ENCODE results near the gene MIB1.

Gene MIB1

GRCh38 chr18:21747268-21747667, 6.7 kb downstream of the MIB1 start:
- H3K36me3 ChIP-seq (ENCODE audit: insufficient read depth, low read length): no peaks in the 10 kb centered on the region
- no peak overlapping the region for H3K4me3 ChIP-seq (ENCODE audit: low read depth in 1 of 2, low read length in 2 of 2)
- no peaks in the 10 kb centered on the region for H3K27me3 ChIP-seq (ENCODE audit: control insufficient read depth in 1 of 2, insufficient read depth in 2 of 2, low read length in 2 of 2)
- no peak overlapping the region for H3K27ac ChIP-seq (ENCODE audit: low read depth, low read length)
- peaks cover 13% of the 10 kb centered on the region for H3K4me1 ChIP-seq (ENCODE audit: insufficient read depth, low read length)
- no peaks in the 10 kb centered on the region for H3K9me3 ChIP-seq (ENCODE audit: low read length)
- H3K9ac ChIP-seq (ENCODE audit: low read length): no peak overlapping the region

- Histone ChIP-seq H3K27ac (ENCODE audit: low read depth, low read length) (no peak overlapping the region), H3K9me3 (ENCODE audit: low read length) (no peaks in the 10 kb centered on the region), H3K4me1 (ENCODE audit: insufficient read depth, low read length) (peaks cover 6% of the 10 kb centered on the region), H3K27me3 (ENCODE audit: control insufficient read depth in 1 of 2, insufficient read depth in 2 of 2, low read length in 2 of 2) (no peaks in the 10 kb centered on the region), H3K4me3 (ENCODE audit: low read depth in 1 of 2, low read length in 2 of 2) (no peak overlapping the region), H3K36me3 (ENCODE audit: insufficient read depth, low read length) (no peaks in the 10 kb centered on the region), H3K9ac (ENCODE audit: low read length) (no peak overlapping the region)
Observed at GRCh38 chr18:21747764-21748693, 7.4 kb downstream of the MIB1 start.

GRCh38 chr18:21757833-21758232, 17.2 kb downstream of the MIB1 start:
- Histone ChIP-seq H3K27me3 (ENCODE audit: control insufficient read depth in 1 of 2, insufficient read depth in 2 of 2, low read length in 2 of 2) (no peaks in the 10 kb centered on the region), H3K9ac (ENCODE audit: low read length) (no peak overlapping the region), H3K4me1 (ENCODE audit: insufficient read depth, low read length) (peaks cover 6% of the 10 kb centered on the region), H3K36me3 (ENCODE audit: insufficient read depth, low read length) (no peaks in the 10 kb centered on the region), H3K4me3 (ENCODE audit: low read depth in 1 of 2, low read length in 2 of 2) (no peak overlapping the region), H3K27ac (ENCODE audit: low read depth, low read length) (no peak overlapping the region), H3K9me3 (ENCODE audit: low read length) (no peaks in the 10 kb centered on the region)

GRCh38 chr18:21759836-21760235, 19.2 kb downstream of the MIB1 start:
- H3K36me3 ChIP-seq (ENCODE audit: insufficient read depth, low read length): no peaks in the 10 kb centered on the region

GRCh38 chr18:21760321-21760720, 19.7 kb downstream of the MIB1 start:
- no peaks in the 10 kb centered on the region for H3K27me3 ChIP-seq (ENCODE audit: control insufficient read depth in 1 of 2, insufficient read depth in 2 of 2, low read length in 2 of 2)

More at GRCh38 chr18:21759836-21760235, 19.2 kb downstream of the MIB1 start:
- peaks cover 6% of the 10 kb centered on the region for H3K4me1 ChIP-seq (ENCODE audit: insufficient read depth, low read length)
- H3K27me3 ChIP-seq (ENCODE audit: control insufficient read depth in 1 of 2, insufficient read depth in 2 of 2, low read length in 2 of 2): no peaks in the 10 kb centered on the region
- H3K27ac ChIP-seq (ENCODE audit: low read depth, low read length): no peak overlapping the region
- H3K9ac ChIP-seq (ENCODE audit: low read length): no peak overlapping the region
- H3K4me3 ChIP-seq (ENCODE audit: low read depth in 1 of 2, low read length in 2 of 2): no peak overlapping the region
- no peaks in the 10 kb centered on the region for H3K9me3 ChIP-seq (ENCODE audit: low read length)

GRCh38 chr18:21761471-21762115, 21.0 kb downstream of the MIB1 start:
- H3K9me3 ChIP-seq (ENCODE audit: low read length): no peaks in the 10 kb centered on the region
- peaks cover 8% of the 10 kb centered on the region for H3K36me3 ChIP-seq (ENCODE audit: insufficient read depth, low read length)
- no peaks in the 10 kb centered on the region for H3K27me3 ChIP-seq (ENCODE audit: control insufficient read depth in 1 of 2, insufficient read depth in 2 of 2, low read length in 2 of 2)
- H3K27ac ChIP-seq (ENCODE audit: low read depth, low read length): no peak overlapping the region
- no peak overlapping the region for H3K4me3 ChIP-seq (ENCODE audit: low read depth in 1 of 2, low read length in 2 of 2)
- H3K9ac ChIP-seq (ENCODE audit: low read length): no peak overlapping the region
- H3K4me1 ChIP-seq (ENCODE audit: insufficient read depth, low read length): peaks cover 6% of the 10 kb centered on the region

More at GRCh38 chr18:21760321-21760720, 19.7 kb downstream of the MIB1 start:
- no peaks in the 10 kb centered on the region for H3K36me3 ChIP-seq (ENCODE audit: insufficient read depth, low read length)
- H3K9ac ChIP-seq (ENCODE audit: low read length): no peak overlapping the region
- H3K9me3 ChIP-seq (ENCODE audit: low read length): no peaks in the 10 kb centered on the region
- no peak overlapping the region for H3K27ac ChIP-seq (ENCODE audit: low read depth, low read length)
- peaks cover 6% of the 10 kb centered on the region for H3K4me1 ChIP-seq (ENCODE audit: insufficient read depth, low read length)
- H3K4me3 ChIP-seq (ENCODE audit: low read depth in 1 of 2, low read length in 2 of 2): no peak overlapping the region

- no peaks in the 10 kb centered on the region for H3K9me3 ChIP-seq (ENCODE audit: low read length)
- H3K36me3 ChIP-seq (ENCODE audit: insufficient read depth, low read length): peaks cover 8% of the 10 kb centered on the region
- H3K9ac ChIP-seq (ENCODE audit: low read length): no peak overlapping the region
- no peak overlapping the region for H3K27ac ChIP-seq (ENCODE audit: low read depth, low read length)
- no peak overlapping the region for H3K4me3 ChIP-seq (ENCODE audit: low read depth in 1 of 2, low read length in 2 of 2)
- H3K4me1 ChIP-seq (ENCODE audit: insufficient read depth, low read length): peaks cover 6% of the 10 kb centered on the region
- no peaks in the 10 kb centered on the region for H3K27me3 ChIP-seq (ENCODE audit: control insufficient read depth in 1 of 2, insufficient read depth in 2 of 2, low read length in 2 of 2)
Observed at GRCh38 chr18:21762181-21762772, 21.7 kb downstream of the MIB1 start.

GRCh38 chr18:21763846-21764646, 23.5 kb downstream of the MIB1 start:
- H3K4me1 ChIP-seq (ENCODE audit: insufficient read depth, low read length): peaks cover 6% of the 10 kb centered on the region
- no peak overlapping the region for H3K27ac ChIP-seq (ENCODE audit: low read depth, low read length)
- H3K4me3 ChIP-seq (ENCODE audit: low read depth in 1 of 2, low read length in 2 of 2): no peak overlapping the region
- no peaks in the 10 kb centered on the region for H3K9me3 ChIP-seq (ENCODE audit: low read length)
- no peak overlapping the region for H3K9ac ChIP-seq (ENCODE audit: low read length)
- H3K36me3 ChIP-seq (ENCODE audit: insufficient read depth, low read length): peaks cover 18% of the 10 kb centered on the region
- H3K27me3 ChIP-seq (ENCODE audit: control insufficient read depth in 1 of 2, insufficient read depth in 2 of 2, low read length in 2 of 2): no peaks in the 10 kb centered on the region

GRCh38 chr18:21769206-21769605, 28.6 kb downstream of the MIB1 start:
- no peaks in the 10 kb centered on the region for H3K9me3 ChIP-seq (ENCODE audit: low read length)
- H3K9ac ChIP-seq (ENCODE audit: low read length): no peak overlapping the region
- H3K4me3 ChIP-seq (ENCODE audit: low read depth in 1 of 2, low read length in 2 of 2): no peak overlapping the region
- peaks cover 27% of the 10 kb centered on the region for H3K36me3 ChIP-seq (ENCODE audit: insufficient read depth, low read length)
- no peaks in the 10 kb centered on the region for H3K27me3 ChIP-seq (ENCODE audit: control insufficient read depth in 1 of 2, insufficient read depth in 2 of 2, low read length in 2 of 2)
- H3K27ac ChIP-seq (ENCODE audit: low read depth, low read length): no peak overlapping the region
- no peaks in the 10 kb centered on the region for H3K4me1 ChIP-seq (ENCODE audit: insufficient read depth, low read length)

GRCh38 chr18:21774722-21775121, 34.1 kb downstream of the MIB1 start:
- Histone ChIP-seq H3K9ac (ENCODE audit: low read length) (no peak overlapping the region), H3K27ac (ENCODE audit: low read depth, low read length) (no peak overlapping the region), H3K36me3 (ENCODE audit: insufficient read depth, low read length) (peaks cover 14% of the 10 kb centered on the region), H3K4me3 (ENCODE audit: low read depth in 1 of 2, low read length in 2 of 2) (no peak overlapping the region), H3K27me3 (ENCODE audit: control insufficient read depth in 1 of 2, insufficient read depth in 2 of 2, low read length in 2 of 2) (no peaks in the 10 kb centered on the region), H3K4me1 (ENCODE audit: insufficient read depth, low read length) (no peaks in the 10 kb centered on the region), H3K9me3 (ENCODE audit: low read length) (no peaks in the 10 kb centered on the region)

GRCh38 chr18:21777814-21778213, 37.2 kb downstream of the MIB1 start:
- H3K27me3 ChIP-seq (ENCODE audit: control insufficient read depth in 1 of 2, insufficient read depth in 2 of 2, low read length in 2 of 2): no peaks in the 10 kb centered on the region
- H3K27ac ChIP-seq (ENCODE audit: low read depth, low read length): no peak overlapping the region
- H3K9ac ChIP-seq (ENCODE audit: low read length): no peak overlapping the region
- no peaks in the 10 kb centered on the region for H3K9me3 ChIP-seq (ENCODE audit: low read length)
- no peak overlapping the region for H3K4me3 ChIP-seq (ENCODE audit: low read depth in 1 of 2, low read length in 2 of 2)
- peaks cover 18% of the 10 kb centered on the region for H3K36me3 ChIP-seq (ENCODE audit: insufficient read depth, low read length)
- no peaks in the 10 kb centered on the region for H3K4me1 ChIP-seq (ENCODE audit: insufficient read depth, low read length)

Measured in muscle layer of colon (tissue), 2 donors.